GM08714 (cell line): Measurements from ENCODE around the gene APBA2.
"Not testable (repeated sequence)": the region's sequence is repeated elsewhere in the genome, so short reads cannot be mapped to it uniquely, and the experiment has no call there.

Experiments used
- H3K4me3 ChIP-seq: fragments of 200-500 bp; sonication (Bioruptor generic); 2 replicates; pipeline ENCODE4 v1.5.1; 2014; ENCODE audit warnings: mild to moderate bottlenecking, low read length, inconsistent platforms
- ZNF274 ChIP-seq: IDR thresholded peaks from 2 replicates; pipeline ENCODE4 v1.6.1; 2012; ENCODE audit warnings: mild to moderate bottlenecking, low read depth, low read length

The APBA2 gene

GRCh38 chr15:28995705-28996104, 109.9 kb downstream of the APBA2 start:
- H3K4me3 ChIP-seq, result no peak overlapping the region
- no peak for TF ChIP-seq ZNF274

DNA sequence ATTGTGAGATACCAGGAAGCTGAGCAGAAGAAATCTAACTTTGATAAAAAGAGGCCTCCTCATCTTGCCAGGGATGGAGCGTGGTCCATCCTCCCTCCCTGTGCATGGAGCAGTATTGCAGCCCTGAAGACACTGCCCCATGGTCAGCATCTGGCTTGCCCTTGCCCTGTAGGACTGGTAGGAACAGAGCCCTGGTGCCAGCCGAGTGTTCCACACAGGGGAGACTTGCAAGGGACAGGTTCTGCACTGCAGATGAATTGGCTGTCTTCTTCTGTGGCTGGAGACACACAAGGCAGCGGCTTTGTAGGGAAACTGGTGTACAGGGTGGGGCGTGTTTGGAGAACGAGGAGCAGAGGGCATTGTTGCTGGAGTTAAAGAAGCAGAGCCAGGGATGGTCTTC, 110.5 kb downstream of the APBA2 start:
- no peak overlapping the region for H3K4me3 ChIP-seq
- no peak for TF ChIP-seq ZNF274

GRCh38 chr15:28996953-28997352, 111.2 kb downstream of the APBA2 start:
- no peak for TF ChIP-seq ZNF274
- H3K4me3 ChIP-seq, result no peak overlapping the region

GRCh38 chr15:28997791-28998190, 112.0 kb downstream of the APBA2 start:
- no peak overlapping the region for H3K4me3 ChIP-seq
- TF ChIP-seq ZNF274, result no peak

DNA sequence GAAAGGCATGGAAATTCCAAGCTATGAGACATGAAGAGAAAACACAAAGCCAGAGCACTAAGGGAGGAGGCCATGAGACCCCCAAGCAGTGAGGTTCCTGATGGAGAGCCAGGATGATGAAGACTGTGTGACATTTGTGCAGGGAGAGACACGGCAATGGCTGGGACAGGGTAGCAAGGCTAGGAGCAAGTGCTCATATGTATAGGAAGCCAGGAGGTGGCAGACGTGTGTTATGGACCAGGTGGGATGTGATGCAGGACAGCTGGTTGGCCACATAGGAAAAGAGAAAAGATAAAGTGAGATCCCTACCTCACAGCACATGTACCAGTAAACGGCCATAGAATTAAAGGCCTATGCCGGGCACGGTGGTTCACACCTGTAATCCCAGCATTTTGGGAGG, 112.7 kb downstream of the APBA2 start:
- no peak for TF ChIP-seq ZNF274
- no peak overlapping the region for H3K4me3 ChIP-seq

- no peak for TF ChIP-seq ZNF274
Observed at GRCh38 chr15:29003191-29003839, 117.5 kb downstream of the APBA2 start.

DNA sequence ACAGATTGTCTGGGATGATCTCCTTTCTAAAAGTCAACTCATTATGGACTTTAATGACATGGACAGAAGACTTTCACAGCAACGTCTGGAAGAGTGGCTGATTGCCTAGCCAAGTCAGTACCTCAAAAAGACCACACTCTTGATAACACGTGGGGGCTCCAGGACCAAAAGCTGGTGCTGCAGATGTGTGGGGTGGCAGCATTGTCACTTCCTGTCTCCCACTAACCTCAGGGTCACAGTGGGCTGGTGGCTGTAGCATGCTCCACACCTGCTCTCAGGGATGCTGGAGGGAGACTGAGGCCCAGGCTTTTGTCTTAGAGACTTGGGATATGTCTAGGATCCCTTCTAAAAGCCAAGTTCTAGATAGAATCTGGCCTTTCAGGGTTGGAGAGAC, 118.1 kb downstream of the APBA2 start:
- H3K4me3 ChIP-seq, result no peak overlapping the region
- TF ChIP-seq ZNF274, result no peak

More at GRCh38 chr15:29003191-29003839, 117.5 kb downstream of the APBA2 start:
- H3K4me3 ChIP-seq, result no peak overlapping the region

GRCh38 chr15:29005931-29006330, 120.2 kb downstream of the APBA2 start:
- no peak for TF ChIP-seq ZNF274
- no peak overlapping the region for H3K4me3 ChIP-seq

DNA sequence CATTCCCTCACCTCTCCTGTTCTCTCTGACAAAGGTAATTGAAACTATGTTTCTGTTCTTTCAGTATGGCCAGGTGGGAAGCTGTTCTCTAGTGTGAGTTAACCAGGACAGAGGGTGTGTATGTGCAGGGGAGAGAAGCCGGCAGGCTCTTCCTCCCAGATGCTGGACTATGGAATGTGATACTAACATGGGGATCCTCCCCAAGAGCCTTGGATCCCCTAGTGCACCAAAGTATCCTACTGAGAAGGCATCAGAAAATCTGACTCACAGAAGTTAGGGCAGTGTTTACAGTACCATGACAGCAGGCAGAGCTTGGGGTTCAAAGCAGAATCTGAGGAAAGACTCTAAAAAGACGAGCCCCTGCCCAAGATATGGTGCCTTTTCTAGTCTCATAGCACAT, 123.1 kb downstream of the APBA2 start:
- no peak for TF ChIP-seq ZNF274
- no peak overlapping the region for H3K4me3 ChIP-seq

DNA sequence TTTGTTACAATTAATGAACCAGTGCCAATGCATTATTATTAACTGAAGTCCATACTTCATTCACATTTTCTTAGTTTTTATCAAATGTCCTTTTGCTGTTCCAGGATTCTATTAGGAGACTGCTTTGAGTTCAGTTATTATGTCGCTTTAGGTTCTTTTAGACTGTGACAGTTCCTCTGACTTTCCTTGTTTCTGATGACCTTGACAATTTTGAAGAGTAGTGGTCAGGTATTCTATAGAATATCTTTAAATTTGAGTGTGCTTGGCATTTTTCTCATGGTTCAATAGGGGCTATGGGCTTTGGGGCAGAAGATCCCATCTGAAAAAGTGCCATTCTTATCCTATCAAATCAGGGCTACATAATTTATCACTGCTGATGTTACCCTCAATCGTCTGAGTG, 126.3 kb downstream of the APBA2 start:
- no peak for TF ChIP-seq ZNF274
- H3K4me3 ChIP-seq, result no peak overlapping the region

GRCh38 chr15:29014493-29014892, 128.7 kb downstream of the APBA2 start:
- no peak overlapping the region for H3K4me3 ChIP-seq
- no peak for TF ChIP-seq ZNF274

DNA sequence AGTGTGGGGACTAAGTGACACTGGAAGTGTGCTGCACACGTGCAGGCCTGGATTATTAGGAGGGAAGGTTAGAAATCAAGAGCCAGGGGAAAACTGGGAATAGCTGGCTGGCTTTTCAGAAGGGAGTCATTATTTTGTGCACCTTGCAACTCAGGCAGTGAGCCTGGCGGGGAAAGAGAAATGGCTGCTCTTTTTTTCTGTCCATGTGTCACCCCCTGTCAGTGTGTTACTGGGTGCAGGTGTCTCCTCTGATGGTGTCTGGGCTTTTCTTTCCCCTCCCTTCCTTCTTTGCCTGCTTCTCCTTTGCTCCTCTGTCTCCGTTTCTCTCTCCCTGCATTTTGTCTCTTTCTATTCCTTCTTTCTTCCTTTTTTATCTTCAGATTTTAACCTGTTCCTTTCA, 130.7 kb downstream of the APBA2 start:
- TF ChIP-seq ZNF274, result no peak

DNA sequence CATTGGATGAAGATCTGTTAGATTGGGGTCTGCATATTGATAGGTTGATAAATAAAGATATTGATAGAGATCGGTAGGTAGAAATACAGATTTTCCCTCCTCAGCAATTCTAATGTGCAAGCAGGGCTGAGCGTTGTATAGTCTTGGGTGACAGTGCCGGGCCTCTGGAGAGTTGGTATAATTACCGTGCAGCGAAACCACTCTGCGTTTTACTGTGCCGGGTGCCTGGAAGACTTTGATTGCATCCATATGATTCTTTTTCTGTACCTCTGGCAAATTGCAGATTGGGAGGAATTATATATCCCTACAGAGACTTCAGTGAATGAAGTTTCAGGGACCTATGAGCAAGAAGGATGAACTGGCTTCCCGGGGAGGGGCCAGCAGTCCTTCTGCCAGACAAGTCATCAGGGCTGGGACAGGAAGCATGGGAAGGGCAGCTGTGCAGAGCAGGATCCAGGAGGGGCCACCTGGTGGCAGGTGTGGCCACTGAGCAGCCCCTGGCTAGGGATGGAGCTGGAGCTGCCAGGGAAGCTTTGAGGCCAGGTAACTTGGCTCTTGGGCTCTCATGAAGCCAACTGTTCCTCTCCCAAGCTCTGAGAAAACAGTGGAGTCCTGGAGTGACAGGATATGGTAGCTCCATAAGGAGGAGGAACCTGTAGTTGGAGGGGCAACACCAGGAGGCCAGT, 132.5 kb downstream of the APBA2 start:
- TF ChIP-seq ZNF274, result no peak
- no peak overlapping the region for H3K4me3 ChIP-seq

More for the DNA sequence above, 130.7 kb downstream of the APBA2 start:
- H3K4me3 ChIP-seq, result no peak overlapping the region

DNA sequence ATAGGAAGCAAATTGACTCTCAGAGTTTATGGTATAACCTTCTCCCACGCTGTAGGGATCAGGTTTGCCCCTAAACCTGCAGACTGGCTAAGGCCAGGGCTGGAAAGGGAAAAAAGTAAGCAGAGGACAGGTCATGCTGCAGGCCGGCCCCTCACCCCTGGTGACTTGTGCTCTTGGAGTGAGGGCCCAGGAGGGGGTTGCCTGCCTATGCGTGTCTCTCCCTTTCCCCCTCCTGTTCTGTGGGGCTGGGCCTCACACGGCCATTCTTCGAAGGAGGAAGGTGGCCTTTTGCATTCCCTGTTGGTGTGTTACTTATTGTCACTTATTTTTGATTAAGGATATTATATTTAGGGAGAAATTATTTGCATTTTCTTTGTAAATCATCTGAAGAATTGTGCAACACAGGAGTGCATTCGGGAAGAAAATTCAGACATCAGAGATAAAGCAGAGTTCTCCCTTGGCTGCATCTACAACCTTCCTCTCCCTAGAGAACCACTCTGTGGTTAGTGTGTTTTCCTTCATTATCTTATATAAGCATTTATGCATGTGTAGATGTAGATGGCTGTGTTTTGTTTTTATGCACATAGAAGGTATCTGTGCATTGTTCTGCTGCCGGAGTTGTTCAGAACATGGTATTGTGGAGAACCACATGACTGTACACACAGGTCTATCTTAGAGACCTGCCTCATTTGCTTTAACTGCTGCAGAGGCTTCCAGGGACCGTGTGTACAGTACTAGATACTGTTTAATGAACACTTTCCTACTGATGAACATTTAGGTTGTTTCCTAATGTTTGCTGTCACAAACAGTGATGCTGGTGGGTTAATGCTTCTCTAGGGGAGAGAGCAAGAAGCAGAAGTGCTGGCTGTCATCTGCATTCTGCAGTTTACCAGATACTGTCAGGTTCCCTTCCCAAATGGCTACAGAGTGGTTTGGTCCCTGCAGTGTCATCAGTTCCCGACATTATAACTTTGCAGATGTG, 133.5 kb downstream of the APBA2 start:
- TF ChIP-seq ZNF274, result no peak
- H3K4me3 ChIP-seq, result no peak overlapping the region

DNA sequence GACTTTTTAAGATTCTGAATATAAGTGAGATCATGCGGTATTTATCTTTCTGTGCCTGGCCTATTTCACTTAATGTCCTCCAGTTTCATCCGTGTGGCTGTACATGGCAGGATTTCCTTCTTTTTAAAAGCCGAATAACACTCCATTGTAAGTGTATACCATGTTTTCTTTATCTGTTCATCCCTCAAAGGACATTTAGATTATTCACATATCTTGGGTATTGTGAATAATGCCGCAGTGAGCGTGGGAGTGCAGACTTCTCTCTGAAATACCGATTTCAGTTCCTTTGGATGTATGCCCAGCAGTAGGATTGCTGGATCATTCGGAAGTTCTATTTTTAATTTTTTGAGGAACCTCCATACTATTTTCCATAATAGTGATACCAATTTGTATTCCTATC, 136.1 kb downstream of the APBA2 start:
- H3K4me3 ChIP-seq, result no peak overlapping the region
- TF ChIP-seq ZNF274, result no peak

GRCh38 chr15:29024662-29025061, 138.9 kb downstream of the APBA2 start:
- no peak for TF ChIP-seq ZNF274

GRCh38 chr15:29025411-29025810, 139.6 kb downstream of the APBA2 start:
- not testable (repeated sequence) for H3K4me3 ChIP-seq

More at GRCh38 chr15:29024662-29025061, 138.9 kb downstream of the APBA2 start:
- no peak overlapping the region for H3K4me3 ChIP-seq

GRCh38 chr15:29028158-29028557, 142.4 kb downstream of the APBA2 start:
- not testable (repeated sequence) for H3K4me3 ChIP-seq
